ENCODE results near the gene RNF114.

The RNF114 gene

DNA sequence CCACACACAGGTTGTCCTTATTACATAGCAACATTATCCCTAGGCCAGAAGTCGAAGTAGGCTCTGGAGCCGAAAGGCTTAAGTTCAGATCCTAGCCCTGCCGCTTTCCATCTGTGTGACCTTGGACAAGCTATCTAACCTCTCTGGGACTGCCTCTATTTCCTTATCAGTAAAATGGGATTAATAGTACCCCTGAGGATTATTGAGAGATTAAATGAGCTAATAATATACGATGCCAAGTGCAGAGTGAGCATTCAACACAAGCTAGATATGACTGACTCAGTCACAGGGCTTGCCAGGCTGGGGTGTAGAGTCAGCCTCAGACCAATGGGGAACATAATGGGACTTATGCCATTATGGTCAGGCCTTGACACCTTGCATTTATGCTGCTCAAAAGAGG is 11.9 kb upstream of the RNF114 start:
- TF ChIP-seq SIN3A (IDR thresholded peaks at IDR 0.05; ENCODE audit: borderline replicate concordance, insufficient read depth, low read length) (no peak), FOXP2 (optimal IDR thresholded peaks at IDR 0.05; ENCODE audit: borderline replicate concordance, extremely low read depth, extremely low read length, insufficient read depth) (no peak), TAF1 (IDR thresholded peaks at IDR 0.05; ENCODE audit: borderline replicate concordance, insufficient read depth, low read length) (no peak), POLR2AphosphoS5 (IDR thresholded peaks at IDR 0.05; ENCODE audit: low read depth, low read length) (no peak)
- TF ChIP-seq, protein P1, sequence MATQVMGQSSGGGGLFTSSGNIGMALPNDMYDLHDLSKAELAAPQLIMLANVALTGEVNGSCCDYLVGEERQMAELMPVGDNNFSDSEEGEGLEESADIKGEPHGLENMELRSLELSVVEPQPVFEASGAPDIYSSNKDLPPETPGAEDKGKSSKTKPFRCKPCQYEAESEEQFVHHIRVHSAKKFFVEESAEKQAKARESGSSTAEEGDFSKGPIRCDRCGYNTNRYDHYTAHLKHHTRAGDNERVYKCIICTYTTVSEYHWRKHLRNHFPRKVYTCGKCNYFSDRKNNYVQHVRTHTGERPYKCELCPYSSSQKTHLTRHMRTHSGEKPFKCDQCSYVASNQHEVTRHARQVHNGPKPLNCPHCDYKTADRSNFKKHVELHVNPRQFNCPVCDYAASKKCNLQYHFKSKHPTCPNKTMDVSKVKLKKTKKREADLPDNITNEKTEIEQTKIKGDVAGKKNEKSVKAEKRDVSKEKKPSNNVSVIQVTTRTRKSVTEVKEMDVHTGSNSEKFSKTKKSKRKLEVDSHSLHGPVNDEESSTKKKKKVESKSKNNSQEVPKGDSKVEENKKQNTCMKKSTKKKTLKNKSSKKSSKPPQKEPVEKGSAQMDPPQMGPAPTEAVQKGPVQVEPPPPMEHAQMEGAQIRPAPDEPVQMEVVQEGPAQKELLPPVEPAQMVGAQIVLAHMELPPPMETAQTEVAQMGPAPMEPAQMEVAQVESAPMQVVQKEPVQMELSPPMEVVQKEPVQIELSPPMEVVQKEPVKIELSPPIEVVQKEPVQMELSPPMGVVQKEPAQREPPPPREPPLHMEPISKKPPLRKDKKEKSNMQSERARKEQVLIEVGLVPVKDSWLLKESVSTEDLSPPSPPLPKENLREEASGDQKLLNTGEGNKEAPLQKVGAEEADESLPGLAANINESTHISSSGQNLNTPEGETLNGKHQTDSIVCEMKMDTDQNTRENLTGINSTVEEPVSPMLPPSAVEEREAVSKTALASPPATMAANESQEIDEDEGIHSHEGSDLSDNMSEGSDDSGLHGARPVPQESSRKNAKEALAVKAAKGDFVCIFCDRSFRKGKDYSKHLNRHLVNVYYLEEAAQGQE (IDR thresholded peaks at IDR 0.05; ENCODE audit: insufficient read depth in 1 of 2, low read depth in 2 of 2, low read length in 2 of 2): no peak

DNA sequence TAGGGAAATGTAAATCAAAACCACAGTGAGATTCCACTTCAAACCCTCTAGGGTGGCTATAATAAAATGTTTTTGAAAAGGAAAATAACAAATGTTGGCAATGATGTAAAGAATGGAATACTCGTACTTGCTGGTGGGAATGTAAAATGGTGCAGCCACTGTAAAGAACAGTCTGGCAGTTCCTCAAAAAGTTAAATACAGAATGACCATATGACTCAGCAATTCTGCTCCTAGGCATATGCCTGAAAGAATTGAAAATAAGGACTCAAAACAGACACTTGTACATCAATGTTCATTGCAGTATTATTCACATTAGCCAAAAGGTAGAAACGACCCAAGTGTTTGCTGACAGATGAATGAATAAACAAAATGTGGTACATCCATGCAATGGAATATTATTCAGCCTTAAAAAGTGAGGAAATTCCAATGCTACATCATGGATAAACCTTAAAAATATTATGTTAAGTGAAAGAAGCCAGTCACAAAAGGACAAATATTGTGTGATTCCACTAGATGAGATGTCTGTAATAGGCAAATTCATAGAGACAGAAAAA is 10.2 kb upstream of the RNF114 start:
- TF ChIP-seq POLR2AphosphoS5 (IDR thresholded peaks at IDR 0.05; ENCODE audit: low read depth, low read length) (no peak), SIN3A (IDR thresholded peaks at IDR 0.05; ENCODE audit: borderline replicate concordance, insufficient read depth, low read length) (no peak), TAF1 (IDR thresholded peaks at IDR 0.05; ENCODE audit: borderline replicate concordance, insufficient read depth, low read length) (no peak), FOXP2 (optimal IDR thresholded peaks at IDR 0.05; ENCODE audit: borderline replicate concordance, extremely low read depth, extremely low read length, insufficient read depth) (no peak)
- TF ChIP-seq, protein P1 (IDR thresholded peaks at IDR 0.05; ENCODE audit: insufficient read depth in 1 of 2, low read depth in 2 of 2, low read length in 2 of 2): no peak

DNA sequence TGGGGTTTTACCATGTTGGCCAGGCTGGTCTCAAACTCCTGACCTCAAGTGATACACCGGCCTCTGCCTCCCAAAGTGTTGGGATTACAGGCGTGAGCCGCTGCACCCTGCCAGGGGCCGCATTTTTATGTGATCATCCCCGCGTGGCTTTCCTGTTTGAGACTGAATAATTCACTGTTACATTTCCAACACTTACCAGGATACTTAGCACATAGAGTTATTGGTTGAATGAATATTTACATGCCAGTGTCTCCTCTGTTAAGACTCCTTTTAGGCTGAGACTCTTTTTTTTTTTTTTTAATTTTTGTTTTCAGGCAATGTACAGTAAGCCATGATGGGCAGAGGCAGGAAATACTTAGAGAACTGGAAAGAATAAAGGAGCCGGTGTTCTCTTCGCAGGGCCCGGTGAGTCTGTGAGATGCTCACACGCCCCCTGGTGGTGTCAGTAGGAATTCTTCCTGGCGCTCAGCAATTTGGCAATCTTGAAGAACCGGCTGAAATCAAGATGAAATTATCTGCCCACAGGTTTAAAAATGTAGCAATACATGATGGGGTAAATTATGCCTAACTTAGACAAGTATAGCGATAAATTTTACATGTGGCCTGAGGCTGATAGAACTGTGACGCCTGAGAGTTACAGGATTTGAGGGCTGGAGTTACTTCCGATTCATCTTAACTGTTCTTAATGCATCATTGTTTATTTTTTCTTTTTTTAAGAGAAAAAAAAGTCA is 7.6 kb upstream of the RNF114 start:
- no peak for TF ChIP-seq FOXP2 (optimal IDR thresholded peaks at IDR 0.05; ENCODE audit: borderline replicate concordance, extremely low read depth, extremely low read length, insufficient read depth)
- no peak for TF ChIP-seq TAF1 (IDR thresholded peaks at IDR 0.05; ENCODE audit: borderline replicate concordance, insufficient read depth, low read length)
- no peak for TF ChIP-seq POLR2AphosphoS5 (IDR thresholded peaks at IDR 0.05; ENCODE audit: low read depth, low read length)
- TF ChIP-seq SIN3A (IDR thresholded peaks at IDR 0.05; ENCODE audit: borderline replicate concordance, insufficient read depth, low read length): no peak
- TF ChIP-seq, protein P1 (IDR thresholded peaks at IDR 0.05; ENCODE audit: insufficient read depth in 1 of 2, low read depth in 2 of 2, low read length in 2 of 2): no peak

DNA sequence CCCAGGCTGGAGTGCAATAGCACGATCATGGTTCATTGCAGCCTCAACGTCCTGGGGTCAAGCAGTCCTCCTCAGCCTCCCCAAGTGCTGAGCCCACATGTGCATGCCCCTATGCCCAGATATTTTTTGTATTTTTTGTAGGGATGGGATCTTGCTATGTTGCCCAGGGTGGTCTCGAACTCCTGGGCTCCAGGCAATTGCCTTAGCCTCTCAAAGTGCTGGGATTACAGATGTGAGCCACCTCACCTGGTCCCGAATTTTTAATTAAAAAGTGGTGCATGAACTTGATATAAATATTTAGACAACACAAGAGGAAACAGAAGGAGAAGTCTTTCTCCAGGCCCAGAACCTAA is 7.1 kb upstream of the RNF114 start:
- no peak for TF ChIP-seq TAF1 (IDR thresholded peaks at IDR 0.05; ENCODE audit: borderline replicate concordance, insufficient read depth, low read length)
- TF ChIP-seq, protein P1 (IDR thresholded peaks at IDR 0.05; ENCODE audit: insufficient read depth in 1 of 2, low read depth in 2 of 2, low read length in 2 of 2): no peak
- TF ChIP-seq FOXP2 (optimal IDR thresholded peaks at IDR 0.05; ENCODE audit: borderline replicate concordance, extremely low read depth, extremely low read length, insufficient read depth): no peak
- TF ChIP-seq POLR2AphosphoS5 (IDR thresholded peaks at IDR 0.05; ENCODE audit: low read depth, low read length): no peak
- no peak for TF ChIP-seq SIN3A (IDR thresholded peaks at IDR 0.05; ENCODE audit: borderline replicate concordance, insufficient read depth, low read length)
